CD14-positive monocyte (primary cell): ENCODE measurements around the gene KLF2. TPM values are rescaled to one million over a fixed set of nuclear protein-coding genes. Genes with fewer than 3 reads are reported as not detected.

Experiments used
- DNase-seq, 3 donors: peaks; one replicate each; pipeline ENCODE4 v3.0.0-alpha.2; 2011 to 2022
- H2AFZ ChIP-seq: 2 replicates; pipeline ENCODE4 v1.6.0; 2012; ENCODE audit warnings: mild to moderate bottlenecking, low read depth, low read length, inconsistent platforms; ENCODE audit not compliant: insufficient read depth, poor library complexity, severe bottlenecking
- H3K27ac ChIP-seq, 2 donors: 1 replicate in 1 of 2; 2 replicates in 1 of 2; pipeline ENCODE4 v1.5.1; 2012 to 2013; ENCODE audit warnings: low read length in 2 of 2, control low read depth in 1 of 2, inconsistent platforms in 1 of 2, low read depth in 1 of 2, mild to moderate bottlenecking in 1 of 2
- H3K27me3 ChIP-seq, 2 donors: one replicate each; pipeline versions ENCODE4 v1.6.0 to v1.6.1; 2011 to 2013; ENCODE audit warnings: low read length in 2 of 2; ENCODE audit not compliant: control insufficient read depth in 2 of 2, insufficient read depth in 2 of 2
- H3K36me3 ChIP-seq, 2 donors: replicated peaks in 1 of 2; 1 replicate in 1 of 2; 2 replicates in 1 of 2; pipeline versions ENCODE4 v1.5.1 to v1.6.1; 2012 to 2013; ENCODE audit warnings: low read length in 2 of 2, control low read depth in 1 of 2, inconsistent platforms in 1 of 2, mild to moderate bottlenecking in 1 of 2; ENCODE audit not compliant: insufficient read depth in 2 of 2, control insufficient read depth in 1 of 2
- H3K4me1 ChIP-seq, 2 donors: 1 replicate in 1 of 2; 2 replicates in 1 of 2; pipeline versions ENCODE4 v1.5.1 to v1.6.1; 2012 to 2013; ENCODE audit warnings: low read length in 2 of 2, control low read depth in 1 of 2, inconsistent platforms in 1 of 2, mild to moderate bottlenecking in 1 of 2, moderate library complexity in 1 of 2; ENCODE audit not compliant: insufficient read depth in 2 of 2, control insufficient read depth in 1 of 2
- H3K4me2 ChIP-seq: replicated peaks from 2 replicates; pipeline ENCODE3; 2012; ENCODE audit warnings: low read length, moderate library complexity, mild to moderate bottlenecking; ENCODE audit not compliant: poor library complexity, severe bottlenecking; ENCODE audit errors: extremely low read depth
- H3K4me3 ChIP-seq, 3 experiments: fragments of 200-600 bp in 1 of 3; sonication (generic) in 1 of 3; replicated peaks in 1 of 3; 1 replicate in 2 of 3; 2 replicates in 1 of 3; pipeline ENCODE4 v1.5.1; 2011 to 2013; ENCODE audit warnings: low read length in 3 of 3, mild to moderate bottlenecking in 3 of 3, control low read depth in 2 of 3, low read depth in 2 of 3, inconsistent platforms in 1 of 3, moderate library complexity in 1 of 3
- H3K79me2 ChIP-seq: 2 replicates; pipeline ENCODE4 v1.6.0; 2012; ENCODE audit warnings: mild to moderate bottlenecking, control low read depth, inconsistent platforms, low read length, moderate library complexity; ENCODE audit not compliant: insufficient read depth
- H3K9ac ChIP-seq: 2 replicates; pipeline ENCODE4 v1.6.0; 2017; ENCODE audit warnings: low read length, mild to moderate bottlenecking; ENCODE audit not compliant: insufficient read depth, poor library complexity, severe bottlenecking
- H3K9me3 ChIP-seq, 2 donors: replicated peaks in 1 of 2; 1 replicate in 1 of 2; 2 replicates in 1 of 2; pipeline versions ENCODE4 v1.5.1 to v1.6.1; 2012 to 2013; ENCODE audit warnings: low read length in 2 of 2, control low read depth in 1 of 2; ENCODE audit not compliant: control insufficient read depth in 1 of 2, insufficient read depth in 1 of 2
- H4K20me1 ChIP-seq: 2 replicates; pipeline ENCODE4 v1.6.0; 2012; ENCODE audit warnings: mild to moderate bottlenecking, low read length, control low read depth, moderate library complexity; ENCODE audit not compliant: insufficient read depth
- H3K27ac Mint-ChIP-seq, 7 donors: one replicate each; pipeline ENCODE4 v1.8.0; 2020; ENCODE audit warnings: mild to moderate bottlenecking in 7 of 7, mixed read lengths in 7 of 7, moderate library complexity in 6 of 7, inconsistent platforms in 2 of 7
- H3K27me3 Mint-ChIP-seq, 3 donors: one replicate each; pipeline ENCODE4 v1.8.0; 2021 to 2022; ENCODE audit warnings: low read depth in 3 of 3, mild to moderate bottlenecking in 3 of 3, mixed read lengths in 3 of 3, moderate library complexity in 3 of 3, inconsistent platforms in 1 of 3
- H3K36me3 Mint-ChIP-seq, 2 donors: one replicate each; pipeline ENCODE4 v1.8.0; 2020; ENCODE audit warnings: mixed read lengths in 2 of 2, inconsistent platforms in 1 of 2, mild to moderate bottlenecking in 1 of 2
- H3K4me1 Mint-ChIP-seq: one replicate; pipeline ENCODE4 v1.8.0; 2020; ENCODE audit warnings: mild to moderate bottlenecking, mixed read lengths
- H3K4me3 Mint-ChIP-seq, 2 donors: one replicate each; pipeline ENCODE4 v1.8.0; 2020; ENCODE audit warnings: mild to moderate bottlenecking in 2 of 2, mixed read lengths in 2 of 2, moderate library complexity in 1 of 2
- H3K9me3 Mint-ChIP-seq, 7 donors: one replicate each; pipeline ENCODE4 v1.8.0; 2020 to 2022; ENCODE audit warnings: mixed read lengths in 7 of 7, mild to moderate bottlenecking in 6 of 7, moderate library complexity in 6 of 7, inconsistent platforms in 2 of 7
- CTCF ChIP-seq: fragments of 200-600 bp; IDR thresholded peaks from one replicate; pipeline ENCODE4 v1.8.0; 2022; ENCODE audit warnings: antibody characterized with exemption, mild to moderate bottlenecking
- WGBS: methylation state at CpG from one replicate; pipeline ENCODE4 v1.1.5; 2013; ENCODE audit warnings: missing lambda C conversion rate; ENCODE audit not compliant: insufficient coverage; 5-methylcytosine and 5-hydroxymethylcytosine counted together
- intact Hi-C, 2 donors: fragments of 100-400 bp; cut with micrococcal nuclease; formaldehyde crosslinking; loops; one replicate each; pipeline versions ENCODE4 v1.15.0 to v1.15.1; 2023
- polyA plus RNA-seq, 3 donors: library from polyadenylated mRNA; depleted of rRNA in 1 of 3; unstranded in 2 of 3; stranded (reverse) in 1 of 3; fragments of 300-500 nt in 2 of 3; fragments of >200 nt in 1 of 3; fragmentation: Illumina TruSeq in 2 of 3; gene quantifications; 1 replicate in 2 of 3; 2 replicates in 1 of 3; pipeline ENCODE4 v1.2.3, GENCODE V29; 2012 to 2021

KLF2 gene
- polyA plus RNA-seq, 3 donors: 34.0 to 331 (median 51.4) TPM

DNA sequence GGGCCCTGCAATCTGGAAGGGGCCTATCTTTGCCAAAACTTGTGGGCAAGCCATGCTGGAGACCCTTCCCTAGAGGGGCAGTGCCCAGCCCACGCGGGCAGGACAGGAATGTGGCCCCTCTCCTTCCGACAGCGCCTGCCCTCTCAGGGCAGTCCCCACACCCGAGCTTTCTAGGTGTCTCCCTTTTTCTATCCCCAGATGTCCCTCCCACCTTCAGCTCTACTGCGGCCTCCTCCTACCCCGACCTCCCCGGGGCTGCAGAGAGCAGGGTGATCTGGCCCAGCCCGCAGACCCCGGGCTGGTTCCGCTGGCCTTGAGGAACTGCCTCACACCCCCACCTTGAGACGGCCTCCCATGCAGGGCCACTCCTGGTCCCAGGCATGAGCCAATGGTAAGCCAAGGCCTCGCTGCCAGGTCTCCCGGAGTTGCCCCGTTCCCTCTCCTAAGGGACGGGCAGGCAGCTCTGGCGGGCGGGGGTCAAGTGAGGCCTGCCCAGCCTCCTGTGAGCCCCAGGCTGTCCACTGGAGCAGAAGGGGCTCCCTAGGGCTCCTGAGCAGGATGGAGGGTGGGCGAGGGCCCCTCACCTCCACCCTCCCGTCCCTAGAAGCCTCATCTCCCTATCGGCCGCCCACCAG is 39.7 kb downstream of the KLF2 start:
- H3K36me3 ChIP-seq: no peaks in the 10 kb centered on the region
- 93% methylated on average over 22 of the region's 22 CpGs for WGBS
- H3K27ac Mint-ChIP-seq: peak overlapping the region in 4 of 7 donors; percentile 71 to 99 (median 99)
- DNase-seq: no peak
- TF ChIP-seq CTCF: no peak
- H3K4me1 ChIP-seq: peaks cover 91 to 100% of the 10 kb centered on the region in 2 donors
- peaks cover 0 to 5% (median 0%) of the 10 kb centered on the region in 3 donors for H3K27me3 Mint-ChIP-seq
- H3K4me1 Mint-ChIP-seq: peaks cover 78% of the 10 kb centered on the region
- H3K27ac ChIP-seq: peak overlapping the region in 1 of 2 donors; percentile 89
- no peak overlapping the region for H2AFZ ChIP-seq
- H3K27me3 ChIP-seq: no peaks in the 10 kb centered on the region
- H3K4me2 ChIP-seq: no peak overlapping the region
- H3K79me2 ChIP-seq: peaks cover 13% of the 10 kb centered on the region
- intact Hi-C loops: no loop called here
- peaks cover 0 to 2% (median 0%) of the 10 kb centered on the region in 7 donors for H3K9me3 Mint-ChIP-seq
- no peak overlapping the region for H3K9ac ChIP-seq
- no peaks in the 10 kb centered on the region for H4K20me1 ChIP-seq
- H3K9me3 ChIP-seq: no peaks in the 10 kb centered on the region
- no peak overlapping the region for H3K4me3 Mint-ChIP-seq
- H3K4me3 ChIP-seq: no peak overlapping the region
- H3K36me3 Mint-ChIP-seq: peaks cover 21 to 42% of the 10 kb centered on the region in 2 donors

DNA sequence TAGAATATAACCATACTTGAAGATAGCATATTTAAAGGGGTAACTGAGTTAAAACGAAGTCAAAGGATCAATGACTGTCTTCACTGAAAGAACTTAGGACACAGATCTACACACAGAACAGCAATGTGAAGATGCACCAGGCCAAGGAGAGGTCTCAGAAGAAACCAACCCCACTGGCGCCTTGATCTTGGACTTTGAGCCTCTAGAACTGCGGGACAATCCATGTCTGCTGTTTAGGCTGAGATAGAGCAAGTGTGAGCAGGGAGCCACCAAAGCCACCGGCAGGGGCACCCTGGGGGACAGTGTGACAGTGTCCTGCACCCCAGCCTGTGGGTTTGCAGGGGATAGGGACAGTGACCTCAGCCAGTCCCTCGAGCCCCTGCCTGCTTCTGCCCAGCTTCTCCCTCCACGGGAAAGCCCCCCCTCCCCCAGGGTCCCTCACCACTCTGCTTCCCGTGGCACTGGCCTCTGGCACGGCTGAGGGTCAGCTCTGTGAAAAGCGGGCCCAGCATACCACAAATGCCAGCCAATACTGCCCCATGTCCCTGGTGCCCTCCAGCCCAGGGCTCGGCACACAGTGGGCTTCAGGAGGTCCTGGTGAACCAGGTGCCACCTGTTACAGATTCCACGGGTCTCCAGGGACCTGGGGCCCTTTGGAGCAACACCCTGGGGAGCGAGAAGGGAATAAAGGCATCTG is 40.8 kb downstream of the KLF2 start:
- peaks cover 97 to 100% of the 10 kb centered on the region in 2 donors for H3K4me1 ChIP-seq
- no peaks in the 10 kb centered on the region for H3K36me3 ChIP-seq
- H3K4me3 ChIP-seq: peak overlapping the region in 1 of 3 experiments; percentile 71
- H2AFZ ChIP-seq: no peak overlapping the region
- H3K9me3 ChIP-seq: no peaks in the 10 kb centered on the region
- peaks cover 13% of the 10 kb centered on the region for H3K79me2 ChIP-seq
- peaks cover 19 to 32% of the 10 kb centered on the region in 2 donors for H3K36me3 Mint-ChIP-seq
- H3K4me3 Mint-ChIP-seq: peak overlapping the region in 1 of 2 donors; percentile 90
- intact Hi-C loops: no loop called here
- WGBS: 69% methylated on average over 8 of the region's 12 CpGs
- no peak overlapping the region for H3K9ac ChIP-seq
- peak overlapping the region in 6 of 7 donors; percentile 87 to 99 (median 99) for H3K27ac Mint-ChIP-seq
- peak overlapping the region; percentile 81 for H3K4me2 ChIP-seq
- H3K27me3 Mint-ChIP-seq: peaks cover 0 to 3% (median 0%) of the 10 kb centered on the region in 3 donors
- H3K27me3 ChIP-seq: no peaks in the 10 kb centered on the region
- peaks cover 67% of the 10 kb centered on the region for H3K4me1 Mint-ChIP-seq
- peak overlapping the region; percentile 84 to 89 for H3K27ac ChIP-seq
- H4K20me1 ChIP-seq: no peaks in the 10 kb centered on the region
- H3K9me3 Mint-ChIP-seq: peaks cover 0 to 2% (median 0%) of the 10 kb centered on the region in 7 donors
- DNase-seq: no peak
- TF ChIP-seq CTCF: no peak
